Measurements from ENCODE around the gene NUDT4B.
"Not testable (repeated sequence)": the region's sequence is repeated elsewhere in the genome, so short reads cannot be mapped to it uniquely, and the experiment has no call there.

Gene NUDT4B

GRCh38 chr1:148773690-148774089, 25.1 kb downstream of the NUDT4B start:
- not testable (repeated sequence) for H3K9me3 ChIP-seq (ENCODE audit: control insufficient read depth, low read depth, low read length); H3K27me3 ChIP-seq (ENCODE audit: control insufficient read depth, insufficient read depth, low read length); H3K27ac ChIP-seq (ENCODE audit: low read length); H3K9ac ChIP-seq (ENCODE audit: low read length); H3K36me3 ChIP-seq (ENCODE audit: control insufficient read depth, low read depth, low read length); H3K4me3 ChIP-seq (ENCODE audit: low read length); H3K4me1 ChIP-seq (ENCODE audit: control insufficient read depth, low read depth, low read length)

GRCh38 chr1:148774102-148774501, 25.5 kb downstream of the NUDT4B start:
- H3K36me3 ChIP-seq (ENCODE audit: control insufficient read depth, low read depth, low read length); H3K4me3 ChIP-seq (ENCODE audit: low read length); H3K9ac ChIP-seq (ENCODE audit: low read length); H3K4me1 ChIP-seq (ENCODE audit: control insufficient read depth, low read depth, low read length); H3K9me3 ChIP-seq (ENCODE audit: control insufficient read depth, low read depth, low read length); H3K27me3 ChIP-seq (ENCODE audit: control insufficient read depth, insufficient read depth, low read length); H3K27ac ChIP-seq (ENCODE audit: low read length): not testable (repeated sequence)

- not testable (repeated sequence) for H3K27me3 ChIP-seq (ENCODE audit: control insufficient read depth, insufficient read depth, low read length); H3K9ac ChIP-seq (ENCODE audit: low read length); H3K4me1 ChIP-seq (ENCODE audit: control insufficient read depth, low read depth, low read length); H3K4me3 ChIP-seq (ENCODE audit: low read length); H3K27ac ChIP-seq (ENCODE audit: low read length); H3K36me3 ChIP-seq (ENCODE audit: control insufficient read depth, low read depth, low read length); H3K9me3 ChIP-seq (ENCODE audit: control insufficient read depth, low read depth, low read length)
These were observed 26.7 kb downstream of the NUDT4B start for GRCh38 chr1:148775263-148775662.

- not testable (repeated sequence) for H3K36me3 ChIP-seq (ENCODE audit: control insufficient read depth, low read depth, low read length); H3K4me3 ChIP-seq (ENCODE audit: low read length); H3K27me3 ChIP-seq (ENCODE audit: control insufficient read depth, insufficient read depth, low read length); H3K9me3 ChIP-seq (ENCODE audit: control insufficient read depth, low read depth, low read length); H3K9ac ChIP-seq (ENCODE audit: low read length); H3K27ac ChIP-seq (ENCODE audit: low read length); H3K4me1 ChIP-seq (ENCODE audit: control insufficient read depth, low read depth, low read length)
These were observed 29.1 kb downstream of the NUDT4B start for GRCh38 chr1:148777649-148778048.

GRCh38 chr1:148780404-148780803, 31.8 kb downstream of the NUDT4B start:
- not testable (repeated sequence) for H3K27ac ChIP-seq (ENCODE audit: low read length); H3K9ac ChIP-seq (ENCODE audit: low read length); H3K4me1 ChIP-seq (ENCODE audit: control insufficient read depth, low read depth, low read length); H3K36me3 ChIP-seq (ENCODE audit: control insufficient read depth, low read depth, low read length); H3K9me3 ChIP-seq (ENCODE audit: control insufficient read depth, low read depth, low read length); H3K27me3 ChIP-seq (ENCODE audit: control insufficient read depth, insufficient read depth, low read length); H3K4me3 ChIP-seq (ENCODE audit: low read length)

GRCh38 chr1:148791543-148792099, 43.0 kb downstream of the NUDT4B start:
- H3K27ac ChIP-seq (ENCODE audit: low read length); H3K9ac ChIP-seq (ENCODE audit: low read length); H3K27me3 ChIP-seq (ENCODE audit: control insufficient read depth, insufficient read depth, low read length); H3K4me3 ChIP-seq (ENCODE audit: low read length); H3K36me3 ChIP-seq (ENCODE audit: control insufficient read depth, low read depth, low read length); H3K4me1 ChIP-seq (ENCODE audit: control insufficient read depth, low read depth, low read length); H3K9me3 ChIP-seq (ENCODE audit: control insufficient read depth, low read depth, low read length): not testable (repeated sequence)

GRCh38 chr1:148793762-148794332, 45.3 kb downstream of the NUDT4B start:
- not testable (repeated sequence) for H3K27me3 ChIP-seq (ENCODE audit: control insufficient read depth, insufficient read depth, low read length); H3K4me3 ChIP-seq (ENCODE audit: low read length); H3K9me3 ChIP-seq (ENCODE audit: control insufficient read depth, low read depth, low read length); H3K4me1 ChIP-seq (ENCODE audit: control insufficient read depth, low read depth, low read length); H3K27ac ChIP-seq (ENCODE audit: low read length); H3K36me3 ChIP-seq (ENCODE audit: control insufficient read depth, low read depth, low read length); H3K9ac ChIP-seq (ENCODE audit: low read length)

Data from iPS-18a (cell line).